Activated CD8-positive, alpha-beta T cell treated with anti-CD3 and anti-CD28 coated beads, Interleukin-2, amount 10 ng/mL, durations not matched to agents 7 days and 5 days (primary cell): ENCODE results near the gene KIAA1549. TPM values are rescaled to one million over a fixed set of nuclear protein-coding genes. Genes with fewer than 3 reads are reported as not detected.

Experiments
- ATAC-seq: fragments of 150-1000 bp; cut with Tn5 transposase; one replicate; pipeline ENCODE4 v1.10.0; 2021; ENCODE audit warnings: moderate library complexity
- CTCF ChIA-PET: fragments of 350-600 bp; sonication (Branson Sonifier 250); formaldehyde crosslinking; loops from one replicate; lab custom pipeline; 2021; ENCODE audit warnings: antibody characterized with exemption; lab: Charles Lee
- POLR2A ChIA-PET: fragments of 350-600 bp; sonication (Branson Sonifier 250); formaldehyde crosslinking; loops from one replicate; lab custom pipeline; 2021; ENCODE audit warnings: antibody characterized with exemption; lab: Charles Lee
- DNase-seq: peaks from one replicate; pipeline ENCODE4 v3.0.0-alpha.2; 2020
- H3K27ac Mint-ChIP-seq: one replicate; pipeline ENCODE4 v1.8.0; 2021; ENCODE audit warnings: mild to moderate bottlenecking, mixed read lengths
- H3K27me3 Mint-ChIP-seq: one replicate; pipeline ENCODE4 v1.8.0; 2021; ENCODE audit warnings: low read depth, mixed read lengths
- H3K36me3 Mint-ChIP-seq: one replicate; pipeline ENCODE4 v1.8.0; 2021; ENCODE audit warnings: low read depth, mixed read lengths
- H3K4me1 Mint-ChIP-seq: one replicate; pipeline ENCODE4 v1.8.0; 2021; ENCODE audit warnings: low read depth, mixed read lengths
- H3K4me3 Mint-ChIP-seq: one replicate; pipeline ENCODE4 v1.8.0; 2021; ENCODE audit warnings: mild to moderate bottlenecking, mixed read lengths
- H3K9me3 Mint-ChIP-seq: one replicate; pipeline ENCODE4 v1.8.0; 2022; ENCODE audit warnings: mixed read lengths; ENCODE audit not compliant: insufficient read depth
- total RNA-seq, 2 experiments: library from RNA; stranded (reverse); gene quantifications; one replicate each; pipeline ENCODE4 v1.2.3, GENCODE V29; 2021

KIAA1549 gene
- total RNA-seq, 2 experiments from 2014 or later: 1.2 to 1.5 TPM

GRCh38 chr7:138935465-138936011 lies 45.7 kb downstream of the KIAA1549 start:
- H3K27me3 Mint-ChIP-seq: peaks cover 8% of the 10 kb centered on the region
- H3K27ac Mint-ChIP-seq: no peak overlapping the region
- H3K4me3 Mint-ChIP-seq: no peak overlapping the region
- H3K36me3 Mint-ChIP-seq: no peaks in the 10 kb centered on the region
- no peak for ATAC-seq
- no peaks in the 10 kb centered on the region for H3K9me3 Mint-ChIP-seq
- no peak for DNase-seq
- POLR2A ChIA-PET: interaction anchor here (1.5 kb wide), 1 partner anchor 37 kb away, joined by 4 read pairs; no protein-coding TSS in a partner anchor
- CTCF ChIA-PET: interaction anchor here (0.6 to 0.8 kb wide), 3 partner anchors 39 to 1122 kb away, joined by 3 read pairs; no protein-coding TSS in a partner anchor
- H3K4me1 Mint-ChIP-seq: peaks cover 7% of the 10 kb centered on the region

GRCh38 chr7:138934861-138935260 lies 46.3 kb downstream of the KIAA1549 start:
- Mint-ChIP-seq H3K4me1 (peaks cover 7% of the 10 kb centered on the region), H3K4me3 (no peak overlapping the region), H3K27me3 (peaks cover 10% of the 10 kb centered on the region), H3K27ac (no peak overlapping the region), H3K36me3 (no peaks in the 10 kb centered on the region), H3K9me3 (no peaks in the 10 kb centered on the region)
- ChIA-PET CTCF (interaction anchor here (0.6 to 0.7 kb wide), 2 partner anchors 38 to 1123 kb away, joined by 3 read pairs; no protein-coding TSS in a partner anchor), POLR2A (interaction anchor here (1.5 kb wide), 1 partner anchor 36 kb away, joined by 4 read pairs; no protein-coding TSS in a partner anchor)
- no peak for ATAC-seq
- DNase-seq: no peak

GRCh38 chr7:138934367-138934766 lies 46.8 kb downstream of the KIAA1549 start:
- Mint-ChIP-seq H3K4me3 (no peak overlapping the region), H3K27ac (no peak overlapping the region), H3K9me3 (no peaks in the 10 kb centered on the region), H3K36me3 (no peaks in the 10 kb centered on the region), H3K4me1 (peaks cover 7% of the 10 kb centered on the region), H3K27me3 (peaks cover 10% of the 10 kb centered on the region)
- ChIA-PET CTCF (no interaction called here), POLR2A (interaction anchor here (1.5 kb wide), 1 partner anchor 35 kb away, joined by 4 read pairs; no protein-coding TSS in a partner anchor)
- DNase-seq: no peak
- no peak for ATAC-seq

- ATAC-seq: no peak
- no peaks in the 10 kb centered on the region for H3K9me3 Mint-ChIP-seq
- CTCF ChIA-PET: no interaction called here
- H3K36me3 Mint-ChIP-seq: no peaks in the 10 kb centered on the region
- H3K27me3 Mint-ChIP-seq: peaks cover 10% of the 10 kb centered on the region
- no peak overlapping the region for H3K27ac Mint-ChIP-seq
- H3K4me3 Mint-ChIP-seq: no peak overlapping the region
- DNase-seq: no peak
- POLR2A ChIA-PET: no interaction called here
- peaks cover 7% of the 10 kb centered on the region for H3K4me1 Mint-ChIP-seq
Observed at GRCh38 chr7:138932870-138933269, 48.3 kb downstream of the KIAA1549 start.

- Mint-ChIP-seq H3K27ac (no peak overlapping the region), H3K4me1 (peaks cover 7% of the 10 kb centered on the region), H3K4me3 (no peak overlapping the region), H3K9me3 (no peaks in the 10 kb centered on the region), H3K27me3 (peaks cover 12% of the 10 kb centered on the region), H3K36me3 (no peaks in the 10 kb centered on the region)
- ATAC-seq: no peak
- ChIA-PET POLR2A (no interaction called here), CTCF (no interaction called here)
- DNase-seq: no peak
Observed at GRCh38 chr7:138932427-138932826, 48.8 kb downstream of the KIAA1549 start.

- Mint-ChIP-seq H3K4me1 (peaks cover 14% of the 10 kb centered on the region), H3K27me3 (peaks cover 6% of the 10 kb centered on the region), H3K27ac (no peak overlapping the region), H3K4me3 (no peak overlapping the region), H3K36me3 (no peaks in the 10 kb centered on the region), H3K9me3 (no peaks in the 10 kb centered on the region)
- DNase-seq (no peak), ATAC-seq (no peak)
- POLR2A ChIA-PET: no interaction called here
- CTCF ChIA-PET: no interaction called here
Observed at GRCh38 chr7:138929969-138930368, 51.2 kb downstream of the KIAA1549 start.

GRCh38 chr7:138926241-138926612 lies 55.0 kb downstream of the KIAA1549 start:
- ATAC-seq: no peak
- CTCF ChIA-PET: interaction anchor here (2.9 kb wide), 1 partner anchor 40 kb away, joined by 12 read pairs; no protein-coding TSS in a partner anchor
- no peak for DNase-seq
- POLR2A ChIA-PET: interaction anchor here (0.6 kb wide), 1 partner anchor 22 kb away, joined by 3 read pairs; no protein-coding TSS in a partner anchor
- Mint-ChIP-seq H3K36me3 (no peaks in the 10 kb centered on the region), H3K9me3 (no peaks in the 10 kb centered on the region), H3K4me1 (peaks cover 8% of the 10 kb centered on the region), H3K27ac (no peak overlapping the region), H3K27me3 (peaks cover 4% of the 10 kb centered on the region), H3K4me3 (no peak overlapping the region)

GRCh38 chr7:138924501-138925225 lies 56.5 kb downstream of the KIAA1549 start:
- Mint-ChIP-seq H3K4me3 (no peak overlapping the region), H3K27ac (no peak overlapping the region), H3K9me3 (no peaks in the 10 kb centered on the region), H3K27me3 (peaks cover 2% of the 10 kb centered on the region), H3K36me3 (no peaks in the 10 kb centered on the region), H3K4me1 (peaks cover 17% of the 10 kb centered on the region)
- ChIA-PET CTCF (interaction anchor here (2.9 kb wide), 1 partner anchor 38 kb away, joined by 12 read pairs; no protein-coding TSS in a partner anchor), POLR2A (no interaction called here)
- DNase-seq (no peak), ATAC-seq (no peak)

- no peak overlapping the region for H3K27ac Mint-ChIP-seq
- POLR2A ChIA-PET: no interaction called here
- H3K4me3 Mint-ChIP-seq: no peak overlapping the region
- no peaks in the 10 kb centered on the region for H3K9me3 Mint-ChIP-seq
- peaks cover 20% of the 10 kb centered on the region for H3K4me1 Mint-ChIP-seq
- no peaks in the 10 kb centered on the region for H3K36me3 Mint-ChIP-seq
- ATAC-seq (no peak), DNase-seq (no peak)
- CTCF ChIA-PET: no interaction called here
- H3K27me3 Mint-ChIP-seq: no peaks in the 10 kb centered on the region
Observed at GRCh38 chr7:138921277-138921676, 59.9 kb downstream of the KIAA1549 start.

- ATAC-seq: no peak
- Mint-ChIP-seq H3K9me3 (no peaks in the 10 kb centered on the region), H3K4me3 (no peak overlapping the region), H3K4me1 (peaks cover 16% of the 10 kb centered on the region), H3K27me3 (peaks cover 6% of the 10 kb centered on the region), H3K27ac (peak overlapping the region; percentile 62), H3K36me3 (no peaks in the 10 kb centered on the region)
- ChIA-PET CTCF (interaction anchor here (0.7 to 1.3 kb wide), 3 partner anchors 12 to 59 kb away, joined by 3 to 5 read pairs (median 3); no protein-coding TSS in a partner anchor), POLR2A (interaction anchor here (1.3 kb wide), 1 partner anchor 33 kb away, joined by 4 read pairs; no protein-coding TSS in a partner anchor)
- DNase-seq: no peak
Observed at GRCh38 chr7:138919911-138920310, 61.3 kb downstream of the KIAA1549 start.

GRCh38 chr7:138919216-138919615 lies 62.0 kb downstream of the KIAA1549 start:
- ChIA-PET CTCF (interaction anchor here (0.8 to 1.3 kb wide), 2 partner anchors 33 to 59 kb away, joined by 3 to 5 read pairs; no protein-coding TSS in a partner anchor), POLR2A (interaction anchor here (1.3 kb wide), 1 partner anchor 32 kb away, joined by 4 read pairs; no protein-coding TSS in a partner anchor)
- H3K4me1 Mint-ChIP-seq: peaks cover 16% of the 10 kb centered on the region
- H3K9me3 Mint-ChIP-seq: no peaks in the 10 kb centered on the region
- no peak overlapping the region for H3K27ac Mint-ChIP-seq
- no peak for ATAC-seq
- H3K4me3 Mint-ChIP-seq: no peak overlapping the region
- peaks cover 11% of the 10 kb centered on the region for H3K27me3 Mint-ChIP-seq
- H3K36me3 Mint-ChIP-seq: no peaks in the 10 kb centered on the region
- DNase-seq: no peak

GRCh38 chr7:138918756-138919155 lies 62.4 kb downstream of the KIAA1549 start:
- no peak overlapping the region for H3K4me3 Mint-ChIP-seq
- DNase-seq (no peak), ATAC-seq (no peak)
- ChIA-PET POLR2A (no interaction called here), CTCF (interaction anchor here (1.3 kb wide), 1 partner anchor 32 kb away, joined by 5 read pairs; no protein-coding TSS in a partner anchor)
- H3K27me3 Mint-ChIP-seq: peaks cover 16% of the 10 kb centered on the region
- no peaks in the 10 kb centered on the region for H3K9me3 Mint-ChIP-seq
- no peaks in the 10 kb centered on the region for H3K36me3 Mint-ChIP-seq
- no peak overlapping the region for H3K27ac Mint-ChIP-seq
- peaks cover 16% of the 10 kb centered on the region for H3K4me1 Mint-ChIP-seq
